Right lobe of liver (tissue), 6 donors: Measurements from ENCODE around the gene SLC6A3. TPM values are rescaled to one million over a fixed set of nuclear protein-coding genes. Genes with fewer than 3 reads are reported as not detected.

Experiments
- ATAC-seq, 4 donors: fragments of 200-7000 bp; cut with Tn5 transposase; one replicate each; pipeline ENCODE4 v1.9.1; 2020; ENCODE audit warnings: mild to moderate bottlenecking in 4 of 4, moderate library complexity in 4 of 4
- DNase-seq, 3 donors: peaks; one replicate each; pipeline ENCODE4 v3.0.0-alpha.2; 2020
- H3K27ac ChIP-seq, 3 donors: fragments of 200-600 bp; one replicate each; pipeline ENCODE4 v1.8.0; 2022
- H3K27me3 ChIP-seq, 2 donors: fragments of 200-600 bp; one replicate each; pipeline ENCODE4 v1.8.0; 2022
- H3K36me3 ChIP-seq, 4 donors: fragments of 200-600 bp; sonication (generic) in 1 of 4; one replicate each; pipeline versions ENCODE4 v1.5.1 to v1.8.0; 2017 to 2022; ENCODE audit warnings: control low read depth in 1 of 4
- H3K4me1 ChIP-seq, 4 donors: fragments of 200-600 bp; sonication (generic) in 1 of 4; one replicate each; pipeline versions ENCODE4 v1.5.1 to v1.8.0; 2017 to 2022; ENCODE audit warnings: control low read depth in 1 of 4
- H3K4me3 ChIP-seq, 3 donors: fragments of 200-600 bp; one replicate each; pipeline ENCODE4 v1.8.0; 2022
- H3K9me3 ChIP-seq, 4 donors: fragments of 200-600 bp; sonication (generic) in 1 of 4; one replicate each; pipeline versions ENCODE4 v1.5.1 to v1.8.0; 2017 to 2022; ENCODE audit warnings: control low read depth in 1 of 4
- CTCF ChIP-seq, 4 donors: fragments of 200-600 bp in 3 of 4; fragments of 450-650 bp in 1 of 4; IDR thresholded peaks; one replicate each; pipeline versions ENCODE4 v1.5.1 to v1.8.0; 2016 to 2022; ENCODE audit warnings: antibody characterized with exemption in 4 of 4, mild to moderate bottlenecking in 2 of 4
- POLR2A ChIP-seq: fragments of 450-650 bp; IDR thresholded peaks from one replicate; pipeline ENCODE4 v1.6.1; 2017; ENCODE audit warnings: antibody characterized with exemption, mild to moderate bottlenecking
- WGBS: methylation state at CpG from one replicate; pipeline ENCODE4 v1.1.6; 2018; ENCODE audit warnings: low coverage, low lambda C conversion rate; ENCODE audit not compliant: insufficient coverage; ENCODE audit errors: missing lambda C conversion rate; 5-methylcytosine and 5-hydroxymethylcytosine counted together
- intact Hi-C, 2 donors: fragments of 100-400 bp; cut with DNase I; formaldehyde crosslinking; loops; one replicate each; pipeline versions ENCODE4 v1.11.2 to v1.14.1; 2022
- total RNA-seq, 6 experiments: library from RNA; depleted of rRNA in 2 of 6; stranded (reverse); fragments of >200 nt in 2 of 6; fragmentation: NEBNext Ultra II Directional in 3 of 6; extraction: Animal tissue kit (Norgen Biotek cat#: 25700) in 3 of 6; gene quantifications; one replicate each; pipeline versions ENCODE4 v1.1.0 to v1.2.4, GENCODE V29; 2016 to 2023
- donor health status: DM: no; HTN: yes; CAD: no.
- donor health status: DM: no; HTN: no; CAD: no.
- donor health status: DM: no; HTN: no; CAD: no.
- donor health status: DM: no; HTN: yes; CAD: no.
- donor health status: DM: no; HTN: yes; CAD: no.

The SLC6A3 gene
- total RNA-seq, 6 experiments from 2014 or later: not detected

GRCh38 chr5:1430121-1430795, 15.0 kb downstream of the SLC6A3 start:
- H3K27me3 ChIP-seq: no peaks in the 10 kb centered on the region
- intact Hi-C loops: no loop called here
- WGBS: 73% methylated on average over 18 of the region's 26 CpGs
- TF ChIP-seq CTCF (IDR thresholded peaks at IDR 0.05) (no peak), POLR2A (no peak)
- peaks cover 0 to 8% (median 0%) of the 10 kb centered on the region in 4 donors for H3K9me3 ChIP-seq
- H3K36me3 ChIP-seq: no peaks in the 10 kb centered on the region
- no peaks in the 10 kb centered on the region for H3K4me1 ChIP-seq
- H3K27ac ChIP-seq: no peak overlapping the region
- peak; percentile 7 to 39 (median 28) for DNase-seq
- H3K4me3 ChIP-seq: no peak overlapping the region
- no peak for ATAC-seq

- Histone ChIP-seq H3K36me3 (no peaks in the 10 kb centered on the region), H3K27me3 (no peaks in the 10 kb centered on the region), H3K9me3 (peaks cover 0 to 8% (median 0%) of the 10 kb centered on the region in 4 donors), H3K4me3 (no peak overlapping the region), H3K4me1 (no peaks in the 10 kb centered on the region), H3K27ac (no peak overlapping the region)
- peak in 2 of 3 donors; percentile 3 to 22 for DNase-seq
- WGBS: 88% methylated on average over 5 of the region's 5 CpGs
- TF ChIP-seq POLR2A (no peak), CTCF (IDR thresholded peaks at IDR 0.05) (no peak)
- ATAC-seq: no peak
- intact Hi-C loops: no loop called here
Measured at GRCh38 chr5:1429496-1429895, 15.7 kb downstream of the SLC6A3 start.

- TF ChIP-seq CTCF (IDR thresholded peaks at IDR 0.05) (no peak), POLR2A (no peak)
- no peak overlapping the region for H3K27ac ChIP-seq
- no peaks in the 10 kb centered on the region for H3K27me3 ChIP-seq
- intact Hi-C loops: no loop called here
- H3K4me1 ChIP-seq: no peaks in the 10 kb centered on the region
- peaks cover 0 to 8% (median 0%) of the 10 kb centered on the region in 4 donors for H3K9me3 ChIP-seq
- no peak for ATAC-seq
- no peaks in the 10 kb centered on the region for H3K36me3 ChIP-seq
- DNase-seq: peak in 2 of 3 donors; percentile 9 to 10
- 54% methylated on average over 5 of the region's 7 CpGs for whole genome bisulfite sequencing
- no peak overlapping the region for H3K4me3 ChIP-seq
Measured at GRCh38 chr5:1429066-1429465, 16.2 kb downstream of the SLC6A3 start.

- intact Hi-C loops: no loop called here
- no peak for DNase-seq
- Histone ChIP-seq H3K27ac (no peak overlapping the region), H3K4me3 (no peak overlapping the region), H3K27me3 (no peaks in the 10 kb centered on the region), H3K4me1 (no peaks in the 10 kb centered on the region), H3K9me3 (peaks cover 0 to 8% (median 0%) of the 10 kb centered on the region in 4 donors), H3K36me3 (no peaks in the 10 kb centered on the region)
- 63% methylated on average over 1 of the region's 1 CpG for WGBS
- ATAC-seq: no peak
- TF ChIP-seq CTCF (IDR thresholded peaks at IDR 0.05) (no peak), POLR2A (no peak)
Measured at GRCh38 chr5:1428107-1428506, 17.1 kb downstream of the SLC6A3 start.
